AML-193 (cell line): ENCODE results near the gene FXYD5.
"Not testable (repeated sequence)": the region's sequence is repeated elsewhere in the genome, so short reads cannot be mapped to it uniquely, and the experiment has no call there.

Source experiments
- DNase-seq, 2 experiments: peaks; one replicate each; lab custom pipeline; 2025; lab: John Stamatoyannopoulos, UW

FXYD5 gene

DNA sequence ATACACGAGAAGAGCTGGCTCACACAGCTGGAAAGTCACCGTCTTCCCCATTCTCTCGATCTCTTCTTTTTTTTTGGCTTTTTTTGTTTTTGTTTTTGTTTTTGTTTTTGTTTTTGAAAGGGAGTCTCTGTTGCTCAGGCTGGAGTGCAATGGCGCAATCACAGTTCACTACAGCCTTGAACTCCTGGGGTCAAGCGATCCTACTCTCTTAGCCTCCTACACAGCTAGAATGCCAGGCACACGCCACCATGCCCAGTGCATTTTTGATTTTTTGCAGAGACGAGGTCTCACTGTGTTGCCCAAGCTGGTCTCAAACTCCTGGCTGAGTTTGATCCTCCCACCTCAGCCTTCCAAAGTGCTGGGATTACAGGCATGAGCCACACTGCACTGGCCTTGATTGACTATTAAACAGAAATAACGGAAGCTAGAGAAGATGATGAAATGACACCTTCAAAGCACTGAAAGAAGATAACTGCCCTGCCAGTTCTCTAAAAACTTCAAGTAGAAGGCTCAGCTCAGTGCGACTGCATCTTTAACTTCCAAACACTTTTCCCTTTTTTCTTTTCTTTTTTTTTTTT is 34.9 kb upstream of the FXYD5 start:
- DNase-seq: no peak

DNA sequence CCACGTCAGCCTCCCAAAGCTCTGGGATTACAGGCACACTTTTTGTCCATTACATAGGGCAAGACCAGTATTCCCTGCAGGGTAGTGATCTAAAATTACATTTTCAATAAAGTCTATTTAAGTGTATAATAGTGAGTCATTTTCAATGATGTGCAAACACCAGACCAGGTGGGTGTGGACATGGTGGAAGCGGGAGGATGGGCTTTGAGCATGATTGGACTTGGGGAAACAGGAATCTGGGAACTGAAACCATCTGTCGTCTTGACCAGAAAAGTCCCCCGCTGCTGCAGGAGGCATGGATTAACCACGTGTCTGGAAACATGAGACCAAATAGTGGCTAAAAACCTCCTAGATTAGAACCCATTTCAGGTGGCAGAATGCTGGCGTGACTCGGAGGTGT is 34.0 kb upstream of the FXYD5 start:
- no peak for DNase-seq

DNA sequence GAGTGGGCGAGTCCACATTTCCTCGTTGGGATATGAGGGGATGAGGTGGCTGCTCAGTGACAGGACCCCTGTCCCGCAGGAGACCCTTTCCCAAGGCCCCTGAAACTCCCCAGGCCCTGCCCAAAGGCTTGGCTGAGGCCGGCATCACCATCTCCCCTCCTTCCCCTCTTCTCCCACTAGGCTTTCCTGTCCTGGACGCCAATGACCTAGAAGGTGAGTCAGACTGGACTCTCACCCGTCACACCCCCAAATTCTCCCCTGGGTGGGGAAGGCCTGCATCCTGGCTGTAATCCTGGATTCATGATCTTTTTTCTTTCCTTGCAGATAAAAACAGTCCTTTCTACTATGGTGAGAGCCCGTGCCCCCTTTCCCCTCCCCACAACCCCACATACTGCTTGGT is 33.6 kb upstream of the FXYD5 start:
- no peak for DNase-seq

DNA sequence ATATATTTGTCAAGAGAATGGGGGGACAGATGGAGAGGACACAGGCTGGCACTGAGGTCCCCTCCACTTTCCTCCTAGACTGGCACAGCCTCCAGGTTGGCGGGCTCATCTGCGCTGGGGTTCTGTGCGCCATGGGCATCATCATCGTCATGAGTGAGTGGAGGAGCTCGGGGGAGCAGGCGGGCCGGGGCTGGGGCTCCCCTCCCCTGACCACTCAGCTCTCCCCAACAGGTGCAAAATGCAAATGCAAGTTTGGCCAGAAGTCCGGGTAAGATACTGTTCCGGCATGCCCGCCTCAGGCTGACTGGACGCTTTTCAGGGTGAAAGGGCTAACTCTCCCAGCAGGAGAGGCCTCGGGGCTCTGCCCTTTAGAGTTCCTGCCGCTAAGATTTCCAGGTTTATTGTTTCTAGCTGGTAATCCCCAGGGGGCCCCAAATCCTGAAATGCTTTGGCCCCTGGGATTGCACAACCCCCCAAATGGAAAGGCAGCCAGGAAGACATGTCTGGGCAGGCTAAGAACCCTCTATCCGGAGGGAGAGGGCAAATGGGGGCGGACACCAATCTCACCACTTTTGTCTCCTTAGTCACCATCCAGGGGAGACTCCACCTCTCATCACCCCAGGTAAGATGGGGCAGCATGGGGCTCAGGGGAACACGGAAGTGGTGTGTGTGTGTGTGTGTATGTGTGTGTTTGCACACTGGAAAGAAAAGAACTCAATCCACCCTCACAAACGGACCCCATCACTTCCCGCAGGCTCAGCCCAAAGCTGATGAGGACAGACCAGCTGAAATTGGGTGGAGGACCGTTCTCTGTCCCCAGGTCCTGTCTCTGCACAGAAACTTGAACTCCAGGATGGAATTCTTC is 31.6 kb upstream of the FXYD5 start:
- no peak for DNase-seq

DNA sequence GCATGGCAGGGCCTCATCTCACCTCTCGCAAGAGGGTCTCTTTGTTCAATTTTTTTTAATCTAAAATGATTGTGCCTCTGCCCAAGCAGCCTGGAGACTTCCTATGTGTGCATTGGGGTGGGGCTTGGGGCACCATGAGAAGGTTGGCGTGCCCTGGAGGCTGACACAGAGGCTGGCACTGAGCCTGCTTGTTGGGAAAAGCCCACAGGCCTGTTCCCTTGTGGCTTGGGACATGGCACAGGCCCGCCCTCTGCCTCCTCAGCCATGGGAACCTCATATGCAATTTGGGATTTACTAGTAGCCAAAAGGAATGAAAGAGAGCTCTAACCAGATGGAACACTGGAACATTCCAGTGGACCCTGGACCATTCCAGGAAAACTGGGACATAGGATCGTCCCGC is 31.0 kb upstream of the FXYD5 start:
- no peak for DNase-seq

DNA sequence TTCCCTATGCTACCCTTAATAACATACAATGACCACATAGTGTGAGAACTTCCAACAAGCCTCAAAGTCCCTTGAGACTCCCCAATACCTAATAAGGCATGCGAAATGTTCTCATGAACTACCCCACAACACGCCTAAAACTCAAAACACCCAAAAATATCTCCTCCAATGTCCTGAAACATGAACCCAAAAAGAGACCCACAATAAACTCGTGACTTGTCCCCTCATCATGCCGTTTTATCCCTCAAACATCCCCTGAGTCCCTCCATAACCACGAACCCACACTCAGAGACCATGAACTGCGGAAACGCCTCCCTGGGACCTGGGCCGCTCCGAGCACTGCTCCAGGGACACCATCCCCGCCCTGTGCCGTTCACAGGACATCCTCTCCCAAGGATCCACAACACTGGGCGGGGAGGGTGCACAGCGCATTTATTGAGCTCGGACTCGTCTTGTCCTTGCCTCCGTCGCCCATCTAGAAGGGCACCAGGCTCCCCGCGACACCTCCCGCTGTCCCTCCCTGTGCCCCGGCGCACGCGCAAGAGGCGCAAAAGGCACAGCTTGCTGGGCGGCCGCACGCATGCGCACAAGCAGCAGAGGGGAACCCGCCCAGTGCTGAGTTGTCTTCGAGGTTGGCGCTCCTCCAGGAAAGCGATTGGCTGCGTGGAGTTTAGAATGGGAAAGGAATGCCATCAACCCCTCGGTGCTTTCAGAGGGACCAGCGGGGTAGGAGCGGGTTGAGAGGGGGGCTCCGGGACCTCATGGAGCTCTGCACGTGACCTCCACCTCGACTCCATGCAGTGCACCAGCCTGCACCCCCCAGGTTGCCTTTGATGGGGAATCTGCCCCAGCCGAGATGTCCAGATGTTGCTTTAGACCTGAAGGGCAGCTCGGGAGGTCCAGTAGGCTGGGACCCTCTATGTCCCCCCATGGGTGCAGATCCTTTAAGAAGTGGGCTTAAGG is 30.2 kb upstream of the FXYD5 start:
- DNase-seq: peak; percentile 30 to 49

DNA sequence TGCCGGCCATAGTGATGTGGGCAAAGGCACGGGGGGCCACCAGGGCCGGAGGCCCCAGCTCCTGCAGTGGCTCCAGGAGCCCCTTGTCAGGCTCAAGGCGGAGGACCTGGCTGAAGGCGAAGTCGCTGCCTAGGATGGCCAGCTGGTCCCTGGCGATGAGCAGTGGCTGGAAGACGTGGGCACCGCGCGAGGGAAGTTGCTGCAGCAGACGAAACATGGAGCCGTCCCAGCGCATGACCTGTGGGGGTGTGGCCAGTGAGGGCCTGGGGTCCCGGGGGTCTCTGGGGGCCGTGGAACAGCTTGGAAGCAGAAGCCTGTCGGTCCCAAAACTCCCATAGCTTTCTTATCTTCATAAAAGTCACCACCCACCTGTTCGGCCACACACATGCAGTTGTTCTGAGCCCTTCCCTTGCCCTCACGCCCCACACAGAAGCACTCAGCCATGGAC is 29.2 kb upstream of the FXYD5 start:
- no peak for DNase-seq

DNA sequence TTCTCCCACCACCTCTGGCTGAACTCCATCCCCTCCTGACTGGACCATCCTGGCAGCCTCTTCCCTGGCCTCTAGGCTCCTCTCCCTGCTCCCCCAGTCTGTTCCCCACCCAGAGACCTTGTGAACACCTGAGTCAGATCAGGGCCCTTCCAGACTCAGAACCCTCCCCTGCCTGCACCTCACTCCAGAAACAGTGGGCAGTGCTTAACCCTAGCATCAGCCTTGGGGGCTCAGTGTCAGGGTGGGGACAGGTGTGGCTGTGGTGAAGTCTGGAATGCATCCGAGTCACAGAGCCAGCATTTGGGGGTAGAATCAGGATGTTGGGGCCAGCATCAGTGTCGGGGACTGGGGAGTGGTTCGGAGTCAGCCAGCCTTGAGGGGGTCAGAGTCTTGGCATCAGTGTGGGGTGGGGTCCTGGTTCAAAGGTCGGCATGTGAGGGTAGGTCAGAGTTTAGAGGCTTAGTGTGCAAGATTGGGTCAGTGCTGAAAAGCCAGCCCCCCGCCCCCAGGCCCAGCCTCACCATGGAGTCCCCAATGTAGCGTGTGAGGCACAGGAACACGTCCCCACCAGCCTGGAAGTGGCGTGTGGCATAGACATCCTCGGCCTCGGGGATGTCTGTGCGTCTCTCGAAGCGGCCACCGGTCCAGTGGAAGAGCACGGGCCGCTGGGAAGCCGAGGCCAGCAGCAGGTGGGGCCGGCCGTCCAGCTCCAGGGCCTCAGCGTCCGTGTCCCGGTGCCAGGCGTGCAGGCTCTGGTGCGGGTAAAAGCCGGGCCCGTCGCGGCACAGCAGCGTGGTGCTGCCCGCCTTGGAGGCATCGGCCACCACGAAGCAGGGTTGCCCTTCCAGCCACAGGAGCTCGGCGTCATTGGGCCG is 28.5 kb upstream of the FXYD5 start:
- no peak for DNase-seq

DNA sequence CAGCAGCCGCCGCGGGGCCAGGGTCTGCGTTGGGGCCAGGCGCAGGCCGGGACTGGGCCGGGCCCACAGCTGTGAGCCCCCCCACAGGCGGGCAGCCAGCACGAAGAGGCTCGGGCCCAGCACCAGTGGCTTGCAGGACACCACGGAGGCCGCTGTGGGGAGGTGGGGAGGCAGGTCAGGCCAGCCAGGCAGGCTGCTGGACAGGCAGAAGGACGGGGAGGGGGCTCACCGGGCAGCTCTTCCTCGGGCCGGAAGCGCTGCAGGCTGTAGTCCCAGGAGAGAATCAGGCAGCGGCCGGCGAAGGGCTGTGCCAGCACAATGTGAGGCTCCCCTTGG is 27.9 kb upstream of the FXYD5 start:
- no peak for DNase-seq

DNA sequence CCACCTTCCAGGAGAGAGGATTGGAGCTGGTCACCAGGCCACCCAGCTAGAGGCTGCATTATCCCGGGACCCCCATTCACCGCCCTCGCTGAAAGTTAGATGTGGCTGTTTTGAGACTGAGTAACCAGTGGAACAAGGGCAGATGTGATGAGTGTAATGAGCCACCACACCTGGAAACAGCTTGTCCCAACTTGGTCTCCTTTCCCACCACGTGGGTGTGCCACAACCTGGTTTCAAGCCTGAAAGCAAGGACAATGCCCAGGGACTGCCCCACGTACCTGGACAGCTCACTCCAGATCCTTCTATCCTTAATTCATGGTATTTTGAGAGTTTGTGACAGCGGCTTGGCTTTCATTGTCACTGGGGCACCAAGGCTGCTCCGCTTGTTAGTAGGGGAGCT is 26.7 kb upstream of the FXYD5 start:
- DNase-seq: no peak

DNA sequence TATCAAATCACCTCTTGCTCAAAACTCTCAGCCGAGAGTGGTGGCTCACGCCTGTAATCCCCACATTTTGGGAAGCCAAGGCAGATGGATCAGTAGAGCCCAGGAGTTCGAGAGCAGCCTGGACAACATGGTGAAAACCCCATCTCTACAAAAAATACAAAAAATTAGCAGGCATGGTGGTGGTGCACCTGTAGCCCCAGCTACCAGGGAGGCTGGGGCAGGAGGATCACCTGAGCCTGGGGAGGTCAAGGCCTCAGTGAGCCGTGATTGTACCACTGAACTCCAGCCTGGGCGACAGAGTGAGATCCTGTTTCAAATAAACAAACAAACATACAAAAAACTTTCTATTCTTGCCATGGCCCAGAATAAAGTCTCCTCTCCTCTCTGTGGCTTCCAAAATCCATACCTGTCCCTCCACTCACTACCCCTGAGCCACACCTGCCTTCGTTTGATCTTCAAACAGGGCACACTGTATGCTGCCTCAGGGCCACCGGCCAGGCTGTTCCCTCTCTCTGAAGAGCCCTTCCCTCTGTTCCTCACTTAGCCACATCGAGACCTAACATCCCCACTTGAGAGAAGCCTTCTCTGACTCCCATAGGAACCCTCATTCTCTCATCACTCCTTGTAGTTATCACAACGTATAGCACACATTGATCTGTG is 26.0 kb upstream of the FXYD5 start:
- DNase-seq: no peak

DNA sequence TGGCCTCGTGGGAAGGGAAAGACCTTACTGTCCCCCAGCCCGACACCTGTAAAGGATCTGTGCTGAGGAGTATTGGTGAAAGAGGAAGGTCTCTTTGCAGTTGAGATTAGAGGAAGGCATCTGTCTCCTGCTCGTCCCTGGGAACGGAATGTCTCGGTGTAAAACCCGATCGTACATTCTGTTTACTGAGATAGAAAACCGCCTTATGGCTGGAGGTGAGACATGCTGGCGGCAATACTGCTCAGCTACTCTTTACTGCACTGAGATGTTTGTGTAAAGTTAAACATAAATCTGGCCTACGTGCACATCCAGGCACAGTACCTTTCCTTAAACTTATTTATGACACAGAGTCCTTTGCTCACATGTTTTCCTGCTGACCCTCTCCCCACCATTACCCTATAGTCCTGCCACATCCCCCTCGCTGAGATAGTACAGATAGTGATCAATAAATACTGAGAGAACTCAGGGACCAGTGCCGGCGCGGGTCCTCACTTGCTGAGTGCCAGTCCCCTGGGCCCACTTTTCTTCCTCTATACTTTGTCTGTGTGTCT is 24.7 kb upstream of the FXYD5 start:
- not testable (repeated sequence) for DNase-seq

DNA sequence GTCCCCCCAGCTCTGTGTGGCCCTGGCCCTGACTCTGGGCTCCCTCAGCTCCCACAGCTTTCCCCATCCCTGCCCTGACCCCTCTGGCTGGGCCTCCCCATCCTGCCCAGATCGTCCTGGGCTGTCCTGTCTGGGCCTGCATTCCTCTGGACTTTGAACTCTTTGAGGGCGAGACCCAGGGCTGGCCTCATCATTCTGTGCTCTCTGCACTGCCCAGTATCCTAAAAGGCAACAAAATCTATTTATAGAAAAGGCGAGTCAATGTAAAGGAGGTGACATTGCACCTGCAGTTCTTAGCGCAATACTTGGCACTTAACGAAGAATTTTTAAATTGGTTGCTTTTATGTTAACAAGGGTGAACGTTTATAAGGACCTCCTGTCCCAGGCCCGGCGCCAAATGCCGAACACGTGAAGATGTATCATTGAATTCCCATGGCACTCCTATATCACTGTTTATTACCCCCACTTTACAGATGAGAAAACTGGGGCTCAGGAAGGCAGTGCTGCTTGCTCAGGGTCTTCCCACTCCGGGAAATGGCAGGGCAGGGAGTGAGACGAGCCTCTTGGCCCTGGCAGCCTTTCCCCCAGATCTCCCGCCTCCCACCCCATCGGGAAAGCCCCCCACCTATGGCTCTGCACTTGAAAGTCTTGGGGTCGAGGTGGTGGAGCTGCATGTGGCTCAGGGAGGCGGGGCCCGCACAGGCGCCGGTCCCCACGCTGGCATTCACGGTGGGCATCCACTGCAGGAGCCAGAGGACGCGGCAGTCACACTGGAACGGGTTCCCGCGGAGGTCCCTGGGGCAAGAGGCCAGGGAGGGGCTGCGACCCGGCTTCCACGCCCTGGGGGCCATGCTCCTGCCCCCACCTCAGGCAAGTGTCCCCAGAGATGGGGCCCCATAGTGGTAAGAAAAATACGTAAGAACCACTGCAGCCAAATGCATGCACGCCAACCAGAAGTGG is 23.5 kb upstream of the FXYD5 start:
- DNase-seq: no peak

DNA sequence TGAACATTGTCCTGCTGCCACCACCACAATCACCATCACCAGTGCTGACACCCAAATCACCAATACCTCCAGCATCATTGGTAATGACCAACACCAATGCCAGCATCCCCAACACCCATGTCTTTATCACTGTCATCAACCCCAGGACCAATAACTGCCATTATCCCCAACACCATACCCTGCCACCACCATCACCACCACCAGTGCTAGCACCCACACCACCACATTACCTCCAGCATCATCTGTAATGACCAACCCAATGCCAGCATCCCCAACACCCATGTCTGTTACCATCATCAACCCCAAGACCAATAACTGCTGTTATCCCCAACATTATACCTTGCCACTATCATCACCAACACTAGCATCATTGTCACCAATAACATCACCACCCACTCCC is 22.3 kb upstream of the FXYD5 start:
- DNase-seq: no peak

DNA sequence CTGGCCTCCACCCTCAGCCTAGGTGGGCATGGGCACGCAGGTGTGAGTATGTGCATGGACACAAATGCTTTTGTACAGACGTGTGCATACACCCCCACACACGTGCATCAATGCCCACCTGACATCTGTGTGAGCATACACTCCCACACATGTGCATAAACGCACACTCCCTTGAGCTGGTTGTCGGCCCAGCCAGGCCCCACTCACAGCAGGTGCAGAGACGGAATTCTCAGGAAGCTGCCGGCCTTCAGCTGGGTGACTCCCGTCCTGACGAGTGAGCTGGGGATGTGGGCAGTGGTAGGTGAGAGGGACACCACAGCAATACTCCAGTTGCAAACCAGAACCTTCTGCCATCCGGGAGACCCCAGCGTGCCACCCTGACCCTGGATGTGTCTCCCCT is 20.7 kb upstream of the FXYD5 start:
- DNase-seq: no peak

DNA sequence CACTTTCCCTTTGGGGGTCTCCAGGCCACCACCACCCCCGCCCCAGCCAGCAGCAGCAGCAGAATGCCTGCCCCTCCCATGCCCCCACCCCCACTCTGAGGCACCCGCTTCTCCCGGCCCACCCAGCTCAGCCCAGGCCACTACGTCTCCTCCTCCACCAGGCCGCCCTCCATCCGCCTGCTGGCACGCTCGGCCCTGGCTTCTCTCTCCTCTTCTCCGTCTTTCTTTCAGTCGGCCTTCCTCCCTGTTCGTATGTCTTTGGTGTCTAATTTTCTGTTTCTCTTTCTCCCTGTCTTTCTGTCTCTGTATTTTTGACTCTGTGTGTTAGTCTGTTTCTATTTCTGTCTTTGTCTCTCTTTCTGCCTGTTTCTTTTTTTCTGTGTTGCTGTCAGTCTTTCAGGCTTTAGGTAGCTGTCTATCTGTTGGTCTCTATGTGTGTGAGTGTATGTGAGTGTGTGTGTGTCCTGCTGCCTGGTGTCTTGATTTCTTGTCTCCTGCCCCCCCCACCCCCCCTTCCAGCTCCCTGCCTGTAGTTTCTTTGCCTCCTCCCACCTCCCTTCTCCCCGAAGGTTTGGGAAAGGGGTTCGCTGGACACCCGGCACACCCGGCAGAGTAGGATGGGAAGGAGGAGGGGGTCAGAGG is 19.8 kb upstream of the FXYD5 start, which contains the start of gene LGI4:
LGI4 (minus strand) TSS at position 459 of the 642 bp plus-strand sequence; CDS start at position 80, 379 bp downstream.
- no peak for DNase-seq

DNA sequence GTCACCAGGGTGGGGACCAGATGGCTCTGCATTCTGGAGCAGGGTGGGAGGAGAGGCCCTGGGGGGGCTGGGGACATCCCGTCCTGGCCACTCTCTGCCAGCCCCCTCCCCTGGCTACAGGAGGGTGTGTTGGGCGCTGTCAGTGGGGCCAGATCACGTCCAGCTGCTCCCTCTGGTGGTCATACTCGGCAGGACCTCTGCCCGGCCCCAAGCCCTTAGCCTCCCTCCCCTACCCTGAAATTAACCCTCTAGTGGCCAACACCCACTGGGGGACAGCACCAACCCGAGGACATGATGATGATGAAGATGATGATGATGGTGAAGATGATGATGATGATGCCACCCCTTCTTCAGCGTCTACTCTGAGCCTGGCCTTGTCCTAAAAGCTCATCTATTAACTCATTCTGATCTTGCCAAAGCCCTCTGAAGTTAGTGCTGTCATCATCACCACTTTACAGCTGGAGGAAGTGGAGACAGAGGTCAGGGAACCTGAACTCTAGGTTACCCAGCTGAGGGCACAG is 19.1 kb upstream of the FXYD5 start:
- peak; percentile 34 to 35 for DNase-seq

DNA sequence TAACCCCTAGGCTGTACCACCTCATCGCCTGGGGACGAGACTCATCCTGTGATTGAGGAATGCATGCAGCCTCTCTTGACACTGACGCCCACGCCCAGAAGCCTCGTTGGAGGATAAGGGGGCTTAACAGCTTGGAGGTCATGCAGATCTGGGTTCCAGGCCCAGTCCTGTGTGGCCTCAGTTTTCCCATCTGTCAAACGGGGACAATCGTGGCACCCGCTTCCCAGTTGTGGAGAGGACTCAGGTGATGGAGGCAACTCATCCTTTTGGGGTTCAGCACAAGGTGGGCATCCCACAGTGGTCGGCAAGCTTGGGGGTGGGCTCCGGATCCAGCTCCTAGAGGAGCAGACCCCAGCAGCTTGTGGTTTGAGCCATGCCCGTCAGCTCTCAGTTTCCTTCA is 18.3 kb upstream of the FXYD5 start:
- DNase-seq: no peak
